ENCODE measurements around the gene PITPNM1.
"Not testable (repeated sequence)": the region's sequence is repeated elsewhere in the genome, so short reads cannot be mapped to it uniquely, and the experiment has no call there.

Gene PITPNM1

GRCh38 chr11:67476692-67477091, 28.5 kb downstream of the PITPNM1 start:
- not testable (repeated sequence) for H3K4ac ChIP-seq (ENCODE audit: low read depth in 1 of 2, low read length in 2 of 2); H3K14ac ChIP-seq (ENCODE audit: low read length in 2 of 2); H4K91ac ChIP-seq (ENCODE audit: low read length); H3K4me1 ChIP-seq (ENCODE audit: control insufficient read depth, insufficient read depth, low read depth, low read length); DNase-seq; H2BK12ac ChIP-seq (ENCODE audit: low read length in 2 of 2); H2BK5ac ChIP-seq (ENCODE audit: low read depth, low read length, poor library complexity, severe bottlenecking); H3K9ac ChIP-seq (ENCODE audit: low read length); H3K4me3 ChIP-seq (ENCODE audit: insufficient read depth in 1 of 2, low read depth in 1 of 2, low read length in 2 of 2); H2AK5ac ChIP-seq (ENCODE audit: low read length, severe bottlenecking); H3K27ac ChIP-seq (ENCODE audit: low read length, poor library complexity, severe bottlenecking); H2BK120ac ChIP-seq (ENCODE audit: low read depth, low read length); H3K79me1 ChIP-seq (replicated peaks; ENCODE audit: low read length, poor library complexity, severe bottlenecking); H3K4me2 ChIP-seq (ENCODE audit: low read length, poor library complexity, severe bottlenecking); H3K23ac ChIP-seq (ENCODE audit: low read length in 2 of 2); H2BK15ac ChIP-seq (ENCODE audit: low read depth, poor library complexity, severe bottlenecking); H3K18ac ChIP-seq (ENCODE audit: low read depth in 1 of 2, low read length in 2 of 2); H3K36me3 ChIP-seq (ENCODE audit: control insufficient read depth in 1 of 2, insufficient read depth in 2 of 2, low read depth in 1 of 2, low read length in 2 of 2); H3K9me3 ChIP-seq (ENCODE audit: control insufficient read depth, low read length); H3K27me3 ChIP-seq (ENCODE audit: control insufficient read depth in 1 of 2, insufficient read depth in 1 of 2, low read length in 2 of 2); H2AFZ ChIP-seq (ENCODE audit: low read depth, low read length)
- 94% methylated on average over 10 of the region's 10 CpGs for WGBS
- H4K8ac ChIP-seq (ENCODE audit: low read length), result peak overlapping the region; percentile 6

- H3K4me1 ChIP-seq (ENCODE audit: control insufficient read depth, insufficient read depth, low read depth, low read length), result peaks cover 7% of the 10 kb centered on the region
- H2BK5ac ChIP-seq (ENCODE audit: low read depth, low read length, poor library complexity, severe bottlenecking), result no peak overlapping the region
- H3K27me3 ChIP-seq (ENCODE audit: control insufficient read depth in 1 of 2, insufficient read depth in 1 of 2, low read length in 2 of 2), result no peaks in the 10 kb centered on the region
- no peak overlapping the region for H2BK120ac ChIP-seq (ENCODE audit: low read depth, low read length)
- no peak overlapping the region for H2BK15ac ChIP-seq (ENCODE audit: low read depth, poor library complexity, severe bottlenecking)
- no peak overlapping the region for H4K8ac ChIP-seq (ENCODE audit: low read length)
- H3K27ac ChIP-seq (ENCODE audit: low read length, poor library complexity, severe bottlenecking), result no peak overlapping the region
- no peak overlapping the region for H3K9ac ChIP-seq (ENCODE audit: low read length)
- DNase-seq, result no peak
- no peak overlapping the region for H3K4me3 ChIP-seq (ENCODE audit: insufficient read depth in 1 of 2, low read depth in 1 of 2, low read length in 2 of 2)
- no peak overlapping the region for H3K18ac ChIP-seq (ENCODE audit: low read depth in 1 of 2, low read length in 2 of 2)
- H3K36me3 ChIP-seq (ENCODE audit: control insufficient read depth in 1 of 2, insufficient read depth in 2 of 2, low read depth in 1 of 2, low read length in 2 of 2), result no peaks in the 10 kb centered on the region
- no peak overlapping the region for H3K4ac ChIP-seq (ENCODE audit: low read depth in 1 of 2, low read length in 2 of 2)
- no peak overlapping the region for H4K91ac ChIP-seq (ENCODE audit: low read length)
- no peak overlapping the region for H2AFZ ChIP-seq (ENCODE audit: low read depth, low read length)
- H2BK12ac ChIP-seq (ENCODE audit: low read length in 2 of 2), result no peak overlapping the region
- 87% methylated on average over 7 of the region's 7 CpGs for WGBS
- no peaks in the 10 kb centered on the region for H3K9me3 ChIP-seq (ENCODE audit: control insufficient read depth, low read length)
- no peak overlapping the region for H3K23ac ChIP-seq (ENCODE audit: low read length in 2 of 2)
- no peak overlapping the region for H2AK5ac ChIP-seq (ENCODE audit: low read length, severe bottlenecking)
- H3K4me2 ChIP-seq (ENCODE audit: low read length, poor library complexity, severe bottlenecking), result no peak overlapping the region
- H3K79me1 ChIP-seq (replicated peaks; ENCODE audit: low read length, poor library complexity, severe bottlenecking), result peaks cover 4% of the 10 kb centered on the region
- no peak overlapping the region for H3K14ac ChIP-seq (ENCODE audit: low read length in 2 of 2)
Measured at GRCh38 chr11:67472882-67473281, 32.3 kb downstream of the PITPNM1 start.

DNA sequence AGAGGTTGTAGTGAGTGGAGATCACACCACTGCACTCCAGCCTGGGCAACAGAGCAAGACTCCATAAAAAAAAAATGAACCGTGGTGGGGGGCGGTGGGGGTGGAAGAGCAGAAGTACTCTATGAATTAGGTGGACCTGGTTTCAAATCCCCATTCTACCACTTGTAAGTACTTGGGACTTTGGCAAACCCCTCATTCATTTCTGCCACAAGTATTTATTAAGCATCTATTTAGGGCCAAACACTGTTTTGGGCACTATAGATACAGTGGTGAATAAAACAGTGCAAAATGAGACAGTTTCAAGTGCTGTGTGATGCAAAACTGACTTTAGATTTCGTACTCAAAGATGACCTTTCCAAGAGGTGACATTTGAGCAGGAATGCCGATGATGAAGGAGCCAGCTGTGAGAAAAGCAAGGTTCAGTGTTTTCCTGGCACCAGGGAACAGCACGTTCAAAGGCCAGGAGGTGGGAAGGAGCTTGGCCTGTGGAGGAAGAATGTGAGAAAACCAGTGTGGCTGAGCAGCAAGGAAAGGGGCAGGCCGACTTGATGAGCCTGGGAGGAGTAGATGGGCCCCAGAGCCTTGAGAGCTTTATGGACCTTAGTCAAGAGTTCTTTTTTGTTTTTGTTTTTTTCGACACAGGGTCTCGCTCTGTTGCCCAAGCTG, 34.7 kb downstream of the PITPNM1 start:
- Histone ChIP-seq H3K9me3 (ENCODE audit: control insufficient read depth, low read length) (no peaks in the 10 kb centered on the region), H2BK120ac (ENCODE audit: low read depth, low read length) (no peak overlapping the region), H3K4me1 (ENCODE audit: control insufficient read depth, insufficient read depth, low read depth, low read length) (peaks cover 18% of the 10 kb centered on the region), H2BK5ac (ENCODE audit: low read depth, low read length, poor library complexity, severe bottlenecking) (no peak overlapping the region), H3K79me1 (replicated peaks; ENCODE audit: low read length, poor library complexity, severe bottlenecking) (peaks cover 14% of the 10 kb centered on the region), H2AFZ (ENCODE audit: low read depth, low read length) (no peak overlapping the region), H4K91ac (ENCODE audit: low read length) (no peak overlapping the region), H3K4ac (ENCODE audit: low read depth in 1 of 2, low read length in 2 of 2) (no peak overlapping the region), H2BK12ac (ENCODE audit: low read length in 2 of 2) (no peak overlapping the region), H3K27me3 (ENCODE audit: control insufficient read depth in 1 of 2, insufficient read depth in 1 of 2, low read length in 2 of 2) (no peaks in the 10 kb centered on the region), H3K27ac (ENCODE audit: low read length, poor library complexity, severe bottlenecking) (no peak overlapping the region), H3K9ac (ENCODE audit: low read length) (no peak overlapping the region), H3K14ac (ENCODE audit: low read length in 2 of 2) (no peak overlapping the region), H3K23ac (ENCODE audit: low read length in 2 of 2) (no peak overlapping the region), H3K18ac (ENCODE audit: low read depth in 1 of 2, low read length in 2 of 2) (no peak overlapping the region), H2AK5ac (ENCODE audit: low read length, severe bottlenecking) (no peak overlapping the region), H3K36me3 (ENCODE audit: control insufficient read depth in 1 of 2, insufficient read depth in 2 of 2, low read depth in 1 of 2, low read length in 2 of 2) (peaks cover 9 to 13% of the 10 kb centered on the region in 2 experiments), H4K8ac (ENCODE audit: low read length) (peak overlapping the region; percentile 16), H3K4me3 (ENCODE audit: insufficient read depth in 1 of 2, low read depth in 1 of 2, low read length in 2 of 2) (no peak overlapping the region), H2BK15ac (ENCODE audit: low read depth, poor library complexity, severe bottlenecking) (no peak overlapping the region), H3K4me2 (ENCODE audit: low read length, poor library complexity, severe bottlenecking) (no peak overlapping the region)
- DNase-seq, result no peak
- 76% methylated on average over 6 of the region's 8 CpGs for WGBS

DNA sequence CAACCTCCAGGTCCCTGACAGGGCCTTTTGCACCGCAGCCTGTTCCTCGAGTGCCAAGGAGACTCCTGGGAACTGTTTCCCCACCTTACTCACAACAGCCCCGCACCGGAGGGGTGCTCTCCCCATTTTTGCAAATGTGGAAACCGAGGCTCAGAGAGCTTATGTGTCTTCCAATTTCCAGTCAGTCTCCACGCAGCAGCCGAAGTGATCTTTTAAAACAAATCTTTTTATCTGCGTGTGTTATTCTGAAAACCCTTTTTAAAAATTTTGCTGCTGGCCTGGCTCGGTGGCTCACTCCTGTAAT, 35.7 kb downstream of the PITPNM1 start:
- H3K9ac ChIP-seq (ENCODE audit: low read length), result peak overlapping the region; percentile 94
- peaks cover 17% of the 10 kb centered on the region for H3K79me1 ChIP-seq (replicated peaks; ENCODE audit: low read length, poor library complexity, severe bottlenecking)
- peak overlapping the region in 1 of 2 experiments; percentile 60 for H3K4ac ChIP-seq (ENCODE audit: low read depth in 1 of 2, low read length in 2 of 2)
- peak overlapping the region; percentile 98 for H4K8ac ChIP-seq (ENCODE audit: low read length)
- H2AK5ac ChIP-seq (ENCODE audit: low read length, severe bottlenecking), result peak overlapping the region; percentile 5
- H2BK12ac ChIP-seq (ENCODE audit: low read length in 2 of 2), result no peak overlapping the region
- H2BK15ac ChIP-seq (ENCODE audit: low read depth, poor library complexity, severe bottlenecking), result peak overlapping the region; percentile 26
- H3K4me3 ChIP-seq (ENCODE audit: insufficient read depth in 1 of 2, low read depth in 1 of 2, low read length in 2 of 2), result peak overlapping the region; percentile 55 to 88
- H3K36me3 ChIP-seq (ENCODE audit: control insufficient read depth in 1 of 2, insufficient read depth in 2 of 2, low read depth in 1 of 2, low read length in 2 of 2), result peaks cover 13% of the 10 kb centered on the region in 2 experiments
- no peaks in the 10 kb centered on the region for H3K27me3 ChIP-seq (ENCODE audit: control insufficient read depth in 1 of 2, insufficient read depth in 1 of 2, low read length in 2 of 2)
- H2BK120ac ChIP-seq (ENCODE audit: low read depth, low read length), result no peak overlapping the region
- WGBS, result 45% methylated on average over 9 of the region's 9 CpGs
- H3K4me2 ChIP-seq (ENCODE audit: low read length, poor library complexity, severe bottlenecking), result peak overlapping the region; percentile 79
- H2BK5ac ChIP-seq (ENCODE audit: low read depth, low read length, poor library complexity, severe bottlenecking), result no peak overlapping the region
- H3K4me1 ChIP-seq (ENCODE audit: control insufficient read depth, insufficient read depth, low read depth, low read length), result peaks cover 24% of the 10 kb centered on the region
- H3K27ac ChIP-seq (ENCODE audit: low read length, poor library complexity, severe bottlenecking), result peak overlapping the region; percentile 61
- H3K18ac ChIP-seq (ENCODE audit: low read depth in 1 of 2, low read length in 2 of 2), result peak overlapping the region; percentile 69 to 89
- H4K91ac ChIP-seq (ENCODE audit: low read length), result peak overlapping the region; percentile 89
- no peak overlapping the region for H3K23ac ChIP-seq (ENCODE audit: low read length in 2 of 2)
- no peak overlapping the region for H3K14ac ChIP-seq (ENCODE audit: low read length in 2 of 2)
- DNase-seq, result no peak
- H3K9me3 ChIP-seq (ENCODE audit: control insufficient read depth, low read length), result no peaks in the 10 kb centered on the region
- peak overlapping the region; percentile 66 for H2AFZ ChIP-seq (ENCODE audit: low read depth, low read length)

Measured in mesenchymal stem cell (in vitro differentiated cells and primary cell).